C4-2B (cell line): ENCODE results near the gene FAM83G.
"Not testable (repeated sequence)": the region's sequence is repeated elsewhere in the genome, so short reads cannot be mapped to it uniquely, and the experiment has no call there.

Source experiments
- ZFX ChIP-seq: fragments of 450-650 bp; IDR thresholded peaks from 2 replicates; pipeline ENCODE4 v1.6.1; 2017
- TF ChIP-seq, protein P1 (sequence below): fragments of 450-650 bp; conservative IDR thresholded peaks from 2 replicates; pipeline ENCODE4 v1.5.1; 2017; ENCODE audit warnings: mild to moderate bottlenecking

DNA sequence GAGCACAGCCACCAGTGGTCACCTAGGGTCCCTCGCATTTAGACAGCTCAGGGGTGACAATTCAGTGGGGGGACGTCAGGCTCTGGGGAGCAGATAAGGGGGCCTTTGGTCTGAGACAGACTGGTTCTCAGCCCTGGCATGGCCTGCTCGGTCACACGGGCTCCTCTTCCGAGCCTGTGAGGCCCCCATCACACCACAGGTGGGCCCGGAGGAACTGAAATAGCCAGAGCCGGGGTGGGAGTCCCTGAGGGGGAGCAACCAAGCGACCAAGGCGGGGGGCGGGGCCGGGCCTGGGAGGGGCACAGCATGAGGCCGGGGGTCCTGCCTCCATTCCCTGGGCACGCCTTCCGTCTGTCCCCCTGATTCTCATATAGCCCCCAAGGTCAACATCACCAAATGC lies 37.8 kb upstream of the FAM83G start:
- TF ChIP-seq, protein P1, sequence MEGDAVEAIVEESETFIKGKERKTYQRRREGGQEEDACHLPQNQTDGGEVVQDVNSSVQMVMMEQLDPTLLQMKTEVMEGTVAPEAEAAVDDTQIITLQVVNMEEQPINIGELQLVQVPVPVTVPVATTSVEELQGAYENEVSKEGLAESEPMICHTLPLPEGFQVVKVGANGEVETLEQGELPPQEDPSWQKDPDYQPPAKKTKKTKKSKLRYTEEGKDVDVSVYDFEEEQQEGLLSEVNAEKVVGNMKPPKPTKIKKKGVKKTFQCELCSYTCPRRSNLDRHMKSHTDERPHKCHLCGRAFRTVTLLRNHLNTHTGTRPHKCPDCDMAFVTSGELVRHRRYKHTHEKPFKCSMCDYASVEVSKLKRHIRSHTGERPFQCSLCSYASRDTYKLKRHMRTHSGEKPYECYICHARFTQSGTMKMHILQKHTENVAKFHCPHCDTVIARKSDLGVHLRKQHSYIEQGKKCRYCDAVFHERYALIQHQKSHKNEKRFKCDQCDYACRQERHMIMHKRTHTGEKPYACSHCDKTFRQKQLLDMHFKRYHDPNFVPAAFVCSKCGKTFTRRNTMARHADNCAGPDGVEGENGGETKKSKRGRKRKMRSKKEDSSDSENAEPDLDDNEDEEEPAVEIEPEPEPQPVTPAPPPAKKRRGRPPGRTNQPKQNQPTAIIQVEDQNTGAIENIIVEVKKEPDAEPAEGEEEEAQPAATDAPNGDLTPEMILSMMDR = not testable (repeated sequence)
- not testable (repeated sequence) for TF ChIP-seq ZFX
